ENCODE measurements around the gene PSMD6.

PSMD6 gene

GRCh38 chr3:64048631-64049061 lies 25.4 kb upstream of the PSMD6 start:
- H3K27ac ChIP-seq, result no peak overlapping the region
- H3K36me3 ChIP-seq (ENCODE audit: control insufficient read depth, insufficient read depth, low read length), result no peaks in the 10 kb centered on the region
- H3K27me3 ChIP-seq (ENCODE audit: control insufficient read depth, insufficient read depth, low read length), result no peaks in the 10 kb centered on the region
- H3K79me2 ChIP-seq, result no peaks in the 10 kb centered on the region
- H3K9ac ChIP-seq, result no peak overlapping the region
- peaks cover 2% of the 10 kb centered on the region for H3K4me1 ChIP-seq
- no peak overlapping the region for H2AFZ ChIP-seq
- TF ChIP-seq CTCF (IDR thresholded peaks at IDR 0.05), result no peak
- H3K9me3 ChIP-seq (ENCODE audit: control insufficient read depth, low read length), result no peaks in the 10 kb centered on the region
- H3K4me3 ChIP-seq (ENCODE audit: low read depth, low read length), result no peak overlapping the region
- no peak overlapping the region for H3K4me2 ChIP-seq (ENCODE audit: low read length)

GRCh38 chr3:64047787-64048186 lies 24.5 kb upstream of the PSMD6 start:
- H3K79me2 ChIP-seq, result no peaks in the 10 kb centered on the region
- TF ChIP-seq CTCF (IDR thresholded peaks at IDR 0.05), result no peak
- no peaks in the 10 kb centered on the region for H3K9me3 ChIP-seq (ENCODE audit: control insufficient read depth, low read length)
- H3K4me1 ChIP-seq, result no peaks in the 10 kb centered on the region
- H3K36me3 ChIP-seq (ENCODE audit: control insufficient read depth, insufficient read depth, low read length), result no peaks in the 10 kb centered on the region
- no peak overlapping the region for H3K27ac ChIP-seq
- no peak overlapping the region for H3K4me2 ChIP-seq (ENCODE audit: low read length)
- H3K4me3 ChIP-seq (ENCODE audit: low read depth, low read length), result no peak overlapping the region
- no peak overlapping the region for H3K9ac ChIP-seq
- no peak overlapping the region for H2AFZ ChIP-seq
- H3K27me3 ChIP-seq (ENCODE audit: control insufficient read depth, insufficient read depth, low read length), result no peaks in the 10 kb centered on the region

GRCh38 chr3:64046996-64047594 lies 23.8 kb upstream of the PSMD6 start:
- no peak for TF ChIP-seq CTCF (IDR thresholded peaks at IDR 0.05)
- Histone ChIP-seq H3K79me2 (no peaks in the 10 kb centered on the region), H3K36me3 (ENCODE audit: control insufficient read depth, insufficient read depth, low read length) (no peaks in the 10 kb centered on the region), H3K4me3 (ENCODE audit: low read depth, low read length) (no peak overlapping the region), H3K27ac (no peak overlapping the region), H2AFZ (no peak overlapping the region), H3K4me2 (ENCODE audit: low read length) (no peak overlapping the region), H3K9ac (no peak overlapping the region), H3K27me3 (ENCODE audit: control insufficient read depth, insufficient read depth, low read length) (no peaks in the 10 kb centered on the region), H3K9me3 (ENCODE audit: control insufficient read depth, low read length) (no peaks in the 10 kb centered on the region), H3K4me1 (no peaks in the 10 kb centered on the region)

GRCh38 chr3:64046592-64046991 lies 23.3 kb upstream of the PSMD6 start:
- Histone ChIP-seq H3K4me3 (ENCODE audit: low read depth, low read length) (no peak overlapping the region), H3K9me3 (ENCODE audit: control insufficient read depth, low read length) (no peaks in the 10 kb centered on the region), H2AFZ (no peak overlapping the region), H3K36me3 (ENCODE audit: control insufficient read depth, insufficient read depth, low read length) (no peaks in the 10 kb centered on the region), H3K4me1 (no peaks in the 10 kb centered on the region), H3K27ac (no peak overlapping the region), H3K4me2 (ENCODE audit: low read length) (no peak overlapping the region), H3K9ac (no peak overlapping the region), H3K27me3 (ENCODE audit: control insufficient read depth, insufficient read depth, low read length) (no peaks in the 10 kb centered on the region), H3K79me2 (no peaks in the 10 kb centered on the region)
- no peak for TF ChIP-seq CTCF (IDR thresholded peaks at IDR 0.05)

GRCh38 chr3:64042952-64043351 lies 19.7 kb upstream of the PSMD6 start:
- H3K79me2 ChIP-seq, result no peaks in the 10 kb centered on the region
- H3K4me2 ChIP-seq (ENCODE audit: low read length), result no peak overlapping the region
- no peak overlapping the region for H3K27ac ChIP-seq
- H3K4me1 ChIP-seq, result no peaks in the 10 kb centered on the region
- TF ChIP-seq CTCF (IDR thresholded peaks at IDR 0.05), result no peak
- no peak overlapping the region for H3K9ac ChIP-seq
- no peaks in the 10 kb centered on the region for H3K36me3 ChIP-seq (ENCODE audit: control insufficient read depth, insufficient read depth, low read length)
- H2AFZ ChIP-seq, result no peak overlapping the region
- no peaks in the 10 kb centered on the region for H3K27me3 ChIP-seq (ENCODE audit: control insufficient read depth, insufficient read depth, low read length)
- no peaks in the 10 kb centered on the region for H3K9me3 ChIP-seq (ENCODE audit: control insufficient read depth, low read length)
- no peak overlapping the region for H3K4me3 ChIP-seq (ENCODE audit: low read depth, low read length)

Measured in parathyroid adenoma (tissue), 2 donors.